Spinal cord (tissue), 10 donors: ENCODE results near the gene TP53I13. TPM values are rescaled to one million over a fixed set of nuclear protein-coding genes. Genes with fewer than 3 reads are reported as not detected.

Source experiments
- DNase-seq, 6 donors: peaks; one replicate each; pipeline versions ENCODE4 v3.0.0 to v3.0.0-alpha.2; 2013 to 2015; ENCODE audit warnings: low spot score in 6 of 6, low read depth in 4 of 6
- H3K27ac ChIP-seq: one replicate; pipeline ENCODE4 v1.5.1; 2013; ENCODE audit warnings: low read depth, low read length, control low read depth
- H3K27me3 ChIP-seq: one replicate; pipeline ENCODE4 v1.6.1; 2013; ENCODE audit warnings: low read length; ENCODE audit not compliant: control insufficient read depth, insufficient read depth
- H3K36me3 ChIP-seq: one replicate; pipeline ENCODE4 v1.6.1; 2013; ENCODE audit warnings: low read length; ENCODE audit not compliant: control insufficient read depth, insufficient read depth
- H3K4me1 ChIP-seq: one replicate; pipeline ENCODE4 v1.6.1; 2013; ENCODE audit warnings: low read length; ENCODE audit not compliant: control insufficient read depth, insufficient read depth
- H3K4me3 ChIP-seq: one replicate; pipeline ENCODE4 v1.5.1; 2013; ENCODE audit warnings: low read depth, low read length, control low read depth
- H3K9me3 ChIP-seq: one replicate; pipeline ENCODE4 v1.6.1; 2013; ENCODE audit warnings: low read length; ENCODE audit not compliant: control insufficient read depth, insufficient read depth
- WGBS: methylation state at CpG from one replicate; pipeline ENCODE4 v1.1.5; 2013; ENCODE audit warnings: missing lambda C conversion rate; ENCODE audit not compliant: insufficient coverage; 5-methylcytosine and 5-hydroxymethylcytosine counted together
- polyA plus RNA-seq, 2 donors: library from polyadenylated mRNA; unstranded; fragments of 120-200 nt; gene quantifications; one replicate each; pipeline ENCODE4 v1.2.1, GENCODE V29; 2013; ENCODE audit not compliant: insufficient read length in 2 of 2
- total RNA-seq, 2 donors: library from RNA; depleted of rRNA in 1 of 2; stranded (reverse); fragments of 120-200 nt in 1 of 2; fragments of >200 nt in 1 of 2; gene quantifications; one replicate each; pipeline versions ENCODE4 v1.2.3 to v1.2.4, GENCODE V29; 2013 to 2014
- donor health status: healthy.

The TP53I13 gene
- total and polyA plus RNA-seq, 4 donors, result 12.9 to 37.9 (median 26.8) TPM

- H3K27ac ChIP-seq, result peak overlapping the region; percentile 10
- no peak for DNase-seq
- H3K9me3 ChIP-seq, result no peaks in the 10 kb centered on the region
- no peaks in the 10 kb centered on the region for H3K27me3 ChIP-seq
- no peak overlapping the region for H3K4me3 ChIP-seq
- H3K4me1 ChIP-seq, result peaks cover 68% of the 10 kb centered on the region
- peaks cover 99% of the 10 kb centered on the region for H3K36me3 ChIP-seq
- 89% methylated on average over 14 of the region's 14 CpGs for WGBS
Measured at GRCh38 chr17:29578626-29579485, 10.4 kb downstream of the TP53I13 start.

DNA sequence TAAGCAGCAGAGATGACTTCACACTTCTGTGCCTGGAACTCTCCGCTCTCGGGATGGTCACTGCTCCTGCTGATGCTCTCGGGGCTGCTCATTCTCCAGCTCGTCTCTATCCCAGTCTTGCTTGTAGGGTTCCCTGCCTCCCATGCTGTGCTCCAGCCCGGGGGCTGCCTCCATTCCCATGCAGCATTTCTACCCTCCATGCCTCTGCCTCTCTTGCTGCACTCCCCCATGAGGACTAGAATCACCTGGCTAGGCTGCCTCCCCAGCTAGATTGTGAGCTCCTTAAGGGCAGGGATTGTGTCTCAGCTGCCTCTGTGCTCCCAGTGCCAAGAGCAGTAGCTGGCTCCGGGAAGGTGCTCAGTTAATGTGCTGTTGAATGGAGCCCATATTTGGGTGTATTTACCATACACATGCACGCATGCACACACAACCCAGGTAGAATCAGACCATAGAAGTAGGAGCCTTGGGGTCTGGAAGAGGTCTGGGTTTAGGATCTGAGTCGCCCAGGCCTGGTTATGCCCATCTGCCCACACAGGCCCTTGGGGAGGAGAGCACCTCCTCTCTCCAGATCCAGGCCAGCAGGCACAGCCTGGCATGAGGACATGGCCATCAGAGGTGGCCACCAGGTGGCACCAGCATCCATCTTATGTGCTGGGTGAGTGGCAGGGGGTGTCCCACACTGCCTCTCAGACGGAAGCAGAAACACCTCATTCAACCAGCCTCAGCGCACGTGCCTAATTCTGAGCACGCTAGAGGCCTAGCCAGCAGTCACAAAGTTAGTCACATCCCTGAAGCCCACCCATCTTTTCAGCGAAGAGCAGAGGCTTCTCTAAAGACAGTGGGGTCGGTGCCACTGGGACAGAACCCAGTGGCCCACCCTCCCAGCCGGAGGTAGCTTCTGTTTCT lies 11.6 kb downstream of the TP53I13 start:
- Histone ChIP-seq H3K4me3 (no peak overlapping the region), H3K36me3 (peaks cover 94% of the 10 kb centered on the region), H3K27ac (peak overlapping the region; percentile 25), H3K9me3 (no peaks in the 10 kb centered on the region), H3K4me1 (peaks cover 74% of the 10 kb centered on the region), H3K27me3 (no peaks in the 10 kb centered on the region)
- WGBS, result 91% methylated on average over 6 of the region's 15 CpGs
- peak in 2 of 6 donors; percentile 91 to 92 for DNase-seq

DNA sequence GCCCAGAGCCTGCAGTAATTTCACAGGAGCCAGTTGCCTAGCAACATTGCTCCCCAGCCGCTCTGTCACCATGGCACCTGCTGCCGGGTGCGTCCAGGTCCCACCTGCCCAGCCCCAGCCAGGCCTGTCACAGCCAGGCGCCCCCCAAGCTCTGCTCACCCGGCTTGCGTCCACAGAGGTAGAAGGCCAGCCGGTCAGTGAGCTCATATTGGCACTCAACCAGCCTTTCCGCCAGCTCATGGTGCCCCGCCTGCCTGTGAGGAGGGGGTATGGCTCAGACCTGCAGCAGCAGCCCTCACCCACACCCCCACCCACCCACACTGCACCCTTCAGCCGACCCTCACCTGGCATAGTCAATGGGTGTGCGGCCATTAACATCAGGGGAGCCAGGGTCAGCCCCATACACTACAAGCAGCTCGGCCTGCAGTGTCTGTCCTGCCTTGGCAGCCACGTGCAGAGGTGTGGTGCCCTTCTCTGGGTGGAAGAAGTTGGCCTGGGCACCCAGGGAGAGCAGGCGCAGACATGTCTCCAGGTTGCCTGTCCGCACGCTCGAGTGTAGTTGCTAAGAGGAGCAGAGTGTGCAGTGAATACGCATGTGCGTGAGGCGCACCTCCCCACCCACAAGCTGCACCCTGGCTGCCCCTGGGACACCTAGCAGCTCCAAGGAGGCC lies 13.2 kb downstream of the TP53I13 start:
- Histone ChIP-seq H3K9me3 (no peaks in the 10 kb centered on the region), H3K27ac (no peak overlapping the region), H3K27me3 (no peaks in the 10 kb centered on the region), H3K36me3 (peaks cover 81% of the 10 kb centered on the region), H3K4me3 (no peak overlapping the region), H3K4me1 (peaks cover 84% of the 10 kb centered on the region)
- 55% methylated on average over 9 of the region's 20 CpGs for WGBS
- DNase-seq, result peak in 2 of 6 donors; percentile 29 to 34

DNA sequence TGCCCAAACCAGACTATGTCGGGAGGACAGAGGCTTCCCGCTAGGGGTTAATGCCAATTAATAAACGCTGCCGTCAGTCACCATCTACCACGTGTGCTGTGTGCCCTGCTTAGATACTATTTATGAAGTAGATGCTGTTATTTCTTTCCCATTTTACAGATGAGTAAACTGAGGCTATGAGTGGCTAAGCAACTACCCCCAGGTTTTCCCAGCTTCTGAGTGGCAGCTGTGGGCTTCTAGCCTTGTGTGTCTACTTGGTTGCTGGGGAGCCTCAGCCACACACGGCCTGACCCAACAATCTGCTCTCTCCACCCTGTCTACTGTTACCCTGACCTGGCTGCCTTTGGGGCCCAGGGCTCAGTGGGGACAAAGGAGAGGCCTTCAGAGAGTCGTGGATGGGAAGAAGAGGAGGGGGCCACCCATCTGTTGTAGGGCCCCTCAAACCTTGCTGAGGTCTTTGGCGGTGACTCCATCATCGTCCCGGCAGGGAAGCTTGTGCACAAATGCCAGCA lies 13.8 kb downstream of the TP53I13 start:
- Histone ChIP-seq H3K27ac (no peak overlapping the region), H3K36me3 (peaks cover 79% of the 10 kb centered on the region), H3K9me3 (no peaks in the 10 kb centered on the region), H3K27me3 (no peaks in the 10 kb centered on the region), H3K4me3 (no peak overlapping the region), H3K4me1 (peaks cover 84% of the 10 kb centered on the region)
- no peak for DNase-seq
- 57% methylated on average over 4 of the region's 10 CpGs for WGBS

DNA sequence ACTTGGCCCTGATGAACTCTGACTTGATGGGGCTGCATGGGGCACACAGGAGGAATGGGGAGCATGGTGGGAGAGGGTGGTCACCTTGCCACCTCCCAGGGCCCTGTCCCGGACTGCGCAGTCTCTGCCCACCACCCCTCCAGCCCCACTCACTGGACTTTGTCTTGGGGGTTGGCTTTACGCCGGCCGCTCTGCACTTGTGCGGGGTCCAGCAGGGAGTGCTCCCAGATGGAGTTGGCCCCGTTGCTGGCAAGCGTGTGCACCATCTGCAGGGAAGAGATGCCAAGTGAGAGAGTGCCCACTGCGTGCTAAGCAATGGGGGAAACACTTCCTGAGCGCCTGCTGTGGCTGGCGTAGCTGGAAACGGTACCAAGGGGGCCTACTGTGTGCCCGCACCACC lies 14.3 kb downstream of the TP53I13 start:
- Histone ChIP-seq H3K27me3 (no peaks in the 10 kb centered on the region), H3K4me1 (peaks cover 84% of the 10 kb centered on the region), H3K4me3 (no peak overlapping the region), H3K27ac (no peak overlapping the region), H3K9me3 (no peaks in the 10 kb centered on the region), H3K36me3 (peaks cover 74% of the 10 kb centered on the region)
- 44% methylated on average over 10 of the region's 13 CpGs for WGBS
- DNase-seq, result peak in 2 of 6 donors; percentile 33 to 89

GRCh38 chr17:29583324-29584248 lies 15.1 kb downstream of the TP53I13 start:
- WGBS, result 94% methylated on average over 16 of the region's 16 CpGs
- Histone ChIP-seq H3K9me3 (no peaks in the 10 kb centered on the region), H3K4me1 (peaks cover 84% of the 10 kb centered on the region), H3K36me3 (peaks cover 66% of the 10 kb centered on the region), H3K4me3 (no peak overlapping the region), H3K27ac (peak overlapping the region; percentile 80), H3K27me3 (no peaks in the 10 kb centered on the region)
- no peak for DNase-seq

GRCh38 chr17:29584452-29585079 lies 16.1 kb downstream of the TP53I13 start:
- Histone ChIP-seq H3K4me1 (peaks cover 83% of the 10 kb centered on the region), H3K4me3 (no peak overlapping the region), H3K27me3 (no peaks in the 10 kb centered on the region), H3K9me3 (no peaks in the 10 kb centered on the region), H3K36me3 (peaks cover 56% of the 10 kb centered on the region), H3K27ac (peak overlapping the region; percentile 80)
- DNase-seq, result no peak
- WGBS, result 41% methylated on average over 6 of the region's 12 CpGs

DNA sequence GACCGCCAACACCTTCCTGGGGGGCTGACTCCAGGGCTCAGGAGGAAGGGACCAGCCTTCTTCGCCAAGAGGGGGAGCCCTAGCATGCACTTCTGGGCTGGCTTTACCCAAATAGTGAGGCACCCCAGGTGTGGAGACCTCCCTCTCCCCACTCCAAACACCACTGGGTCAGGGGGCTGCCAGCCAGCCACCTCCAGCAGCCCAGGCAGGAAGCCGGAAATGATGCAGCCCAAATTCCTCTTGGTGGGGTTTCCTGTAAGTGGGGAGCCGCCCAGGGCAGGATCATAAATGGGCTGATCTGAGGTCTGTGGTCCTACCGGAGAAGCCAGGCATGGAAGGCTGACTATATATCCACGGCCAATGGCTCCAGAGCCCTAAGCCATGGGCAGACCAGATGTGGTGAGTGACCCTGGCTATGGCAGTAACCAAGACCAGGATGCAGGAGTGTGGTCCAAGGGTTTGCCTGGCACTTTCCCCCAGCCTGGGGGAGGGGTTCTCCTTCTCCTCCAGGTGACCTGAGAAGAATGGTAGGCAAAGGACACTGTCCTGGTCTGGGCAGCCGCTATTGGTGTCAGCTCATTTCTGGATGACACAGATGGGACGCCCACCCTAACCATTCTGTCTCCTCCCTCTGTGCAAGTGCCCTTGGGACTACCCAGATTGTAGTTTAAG lies 16.7 kb downstream of the TP53I13 start:
- no peak overlapping the region for H3K4me3 ChIP-seq

More for the DNA sequence above, 16.7 kb downstream of the TP53I13 start:
- H3K9me3 ChIP-seq, result no peaks in the 10 kb centered on the region
- H3K4me1 ChIP-seq, result peaks cover 88% of the 10 kb centered on the region
- no peak for DNase-seq
- H3K27ac ChIP-seq, result peak overlapping the region; percentile 80
- H3K36me3 ChIP-seq, result peaks cover 50% of the 10 kb centered on the region
- no peaks in the 10 kb centered on the region for H3K27me3 ChIP-seq
- 81% methylated on average over 3 of the region's 8 CpGs for WGBS
